ENCODE data around the gene LAMTOR2. TPM values are rescaled to one million over a fixed set of nuclear protein-coding genes. Genes with fewer than 3 reads are reported as not detected.

Gene LAMTOR2
- total and polyA plus RNA-seq, 10 of the 15 experiments (the other 5 are each of a cell fraction or from before 2014, with no cell fraction given) = 71.9 to 264 (median 97.0) TPM

DNA sequence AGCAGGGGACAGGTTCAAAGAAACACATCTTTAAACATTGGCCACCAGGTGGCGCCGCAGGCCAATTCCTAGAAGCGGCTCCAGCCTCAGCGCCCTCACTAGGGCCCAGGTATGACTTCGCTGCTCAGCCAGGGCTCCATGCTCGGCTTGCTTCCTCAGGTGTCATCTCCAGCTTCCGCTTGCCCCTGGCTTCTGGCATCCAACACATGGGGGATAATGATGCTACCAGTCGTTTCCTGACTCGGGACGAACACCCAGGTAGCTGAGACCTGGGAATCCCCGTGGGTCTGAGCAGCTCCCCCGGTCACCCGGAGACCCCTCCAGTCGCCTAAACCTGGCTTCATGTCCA lies 36.2 kb downstream of the LAMTOR2 start:
- FAIRE-seq (peak; percentile 80), ATAC-seq (peak; percentile 99), DNase-seq (ENCODE audit: low read depth, low spot score) (no peak)
- Histone ChIP-seq H3K4me1 (ENCODE audit: control insufficient read depth, insufficient read depth, low read length) (peaks cover 5% of the 10 kb centered on the region), H3K27me3 (replicated peaks in 1 of 2; ENCODE audit: control insufficient read depth in 2 of 2, insufficient read depth in 2 of 2, low read length in 1 of 2) (no peaks in the 10 kb centered on the region), H3K9ac (ENCODE audit: control insufficient read depth, insufficient read depth, low read length) (no peak overlapping the region), H3K4me3 (no peak overlapping the region), H3K79me2 (ENCODE audit: control insufficient read depth, insufficient read depth, low read length) (peaks cover 2% of the 10 kb centered on the region; the same call in 1 of the 2 replicates), H2AFZ (ENCODE audit: control insufficient read depth, low read depth, low read length) (no peak overlapping the region), H3K4me2 (ENCODE audit: control insufficient read depth, insufficient read depth) (no peak overlapping the region), H3K27ac (ENCODE audit: control insufficient read depth, insufficient read depth) (no peak overlapping the region), H3K9me3 (replicated peaks; ENCODE audit: control insufficient read depth, insufficient read depth, low read length) (no peaks in the 10 kb centered on the region), H4K20me1 (ENCODE audit: control insufficient read depth, insufficient read depth) (no peaks in the 10 kb centered on the region), H3K36me3 (ENCODE audit: control insufficient read depth in 2 of 2, insufficient read depth in 2 of 2, low read length in 1 of 2) (no peaks in the 10 kb centered on the region)
- ChIA-PET POLR2A (interaction anchor here (1.2 to 2.2 kb wide), 2 partner anchors 33 to 38 kb away, joined by 4 to 9 read pairs; no protein-coding TSS in a partner anchor), RAD21 (ENCODE audit: unreplicated experiment) (interaction anchor here (0.6 to 22.4 kb wide), 5 partner anchors 31 to 228 kb away, joined by 3 to 695 read pairs (median 11); partner anchors contain the start of gene LMNA), CTCF (interaction anchor here (0.7 to 21.5 kb wide), 19 partner anchors 9 to 295 kb away, joined by 3 to 1294 read pairs (median 4); partner anchors contain the start of genes LMNA and PMF1), SMC1A (ENCODE audit: uncharacterized antibody, unreplicated experiment) (interaction anchor here (1.0 to 23.8 kb wide), 3 partner anchors 24 to 58 kb away, joined by 3 to 874 read pairs (median 3); partner anchors contain the start of gene LMNA)
- BruUV-seq (replicated peaks) = no TSS peak
- 38% methylated on average over 14 of the region's 14 CpGs for WGBS (ENCODE audit: insufficient coverage, insufficient replicate concordance, low lambda C conversion rate, missing lambda C conversion rate)
- intact Hi-C loops (cut with micrococcal nuclease; ENCODE audit: unreplicated experiment) = loop anchor here (1.0 to 10.0 kb wide), 3 partner anchors 39 to 194 kb away; partner anchors contain the start of genes SMG5 and TMEM79
- in situ Hi-C loops (cut with MboI) = loop anchor here (5.0 kb wide), 2 partner anchors 41 to 131 kb away; no protein-coding TSS in a partner anchor
- TF ChIP-seq ATF7 (IDR thresholded peaks at IDR 0.05; ENCODE audit: low read depth) = peak; percentile 18; the same call in 1 of the 2 replicates
- no peak for TF ChIP-seq EED (IDR thresholded peaks at IDR 0.05; ENCODE audit: low read depth)
- no peak for TF ChIP-seq WRNIP1 (IDR thresholded peaks at IDR 0.05; ENCODE audit: borderline replicate concordance, low read depth, low read length)
- 0 out of 2 replicates have a peak, but pooled peaks have one; percentile 33 for TF ChIP-seq NBN (IDR thresholded peaks at IDR 0.05)
- TF ChIP-seq SMC3 (IDR thresholded peaks at IDR 0.05; ENCODE audit: borderline replicate concordance, low read length) = peak; percentile 97
- TF ChIP-seq SREBF2 (IDR thresholded peaks at IDR 0.05; ENCODE audit: low read length) = no peak
- TF ChIP-seq ZNF24 (IDR thresholded peaks at IDR 0.05) = no peak
- TF ChIP-seq TCF7 (IDR thresholded peaks at IDR 0.05; ENCODE audit: borderline replicate concordance) = no peak
- no peak for TF ChIP-seq CBX3 (IDR thresholded peaks at IDR 0.05; ENCODE audit: borderline replicate concordance, low read depth)
- TF ChIP-seq, protein P1, sequence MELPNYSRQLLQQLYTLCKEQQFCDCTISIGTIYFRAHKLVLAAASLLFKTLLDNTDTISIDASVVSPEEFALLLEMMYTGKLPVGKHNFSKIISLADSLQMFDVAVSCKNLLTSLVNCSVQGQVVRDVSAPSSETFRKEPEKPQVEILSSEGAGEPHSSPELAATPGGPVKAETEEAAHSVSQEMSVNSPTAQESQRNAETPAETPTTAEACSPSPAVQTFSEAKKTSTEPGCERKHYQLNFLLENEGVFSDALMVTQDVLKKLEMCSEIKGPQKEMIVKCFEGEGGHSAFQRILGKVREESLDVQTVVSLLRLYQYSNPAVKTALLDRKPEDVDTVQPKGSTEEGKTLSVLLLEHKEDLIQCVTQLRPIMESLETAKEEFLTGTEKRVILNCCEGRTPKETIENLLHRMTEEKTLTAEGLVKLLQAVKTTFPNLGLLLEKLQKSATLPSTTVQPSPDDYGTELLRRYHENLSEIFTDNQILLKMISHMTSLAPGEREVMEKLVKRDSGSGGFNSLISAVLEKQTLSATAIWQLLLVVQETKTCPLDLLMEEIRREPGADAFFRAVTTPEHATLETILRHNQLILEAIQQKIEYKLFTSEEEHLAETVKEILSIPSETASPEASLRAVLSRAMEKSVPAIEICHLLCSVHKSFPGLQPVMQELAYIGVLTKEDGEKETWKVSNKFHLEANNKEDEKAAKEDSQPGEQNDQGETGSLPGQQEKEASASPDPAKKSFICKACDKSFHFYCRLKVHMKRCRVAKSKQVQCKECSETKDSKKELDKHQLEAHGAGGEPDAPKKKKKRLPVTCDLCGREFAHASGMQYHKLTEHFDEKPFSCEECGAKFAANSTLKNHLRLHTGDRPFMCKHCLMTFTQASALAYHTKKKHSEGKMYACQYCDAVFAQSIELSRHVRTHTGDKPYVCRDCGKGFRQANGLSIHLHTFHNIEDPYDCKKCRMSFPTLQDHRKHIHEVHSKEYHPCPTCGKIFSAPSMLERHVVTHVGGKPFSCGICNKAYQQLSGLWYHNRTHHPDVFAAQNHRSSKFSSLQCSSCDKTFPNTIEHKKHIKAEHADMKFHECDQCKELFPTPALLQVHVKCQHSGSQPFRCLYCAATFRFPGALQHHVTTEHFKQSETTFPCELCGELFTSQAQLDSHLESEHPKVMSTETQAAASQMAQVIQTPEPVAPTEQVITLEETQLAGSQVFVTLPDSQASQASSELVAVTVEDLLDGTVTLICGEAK (IDR thresholded peaks at IDR 0.05; ENCODE audit: borderline replicate concordance) = no peak
- TF ChIP-seq JUND (IDR thresholded peaks at IDR 0.05; ENCODE audit: low read depth, low read length) = no peak
- TF ChIP-seq HDAC6 (IDR thresholded peaks at IDR 0.05; ENCODE audit: unreplicated experiment) = no peak
- peak; percentile 73 for TF ChIP-seq YY1 (IDR thresholded peaks at IDR 0.05; ENCODE audit: low read depth, low read length)
- TF ChIP-seq ZNF622 (IDR thresholded peaks at IDR 0.05) = no peak
- no peak for TF ChIP-seq SUZ12 (IDR thresholded peaks at IDR 0.05; ENCODE audit: unreplicated experiment)
- TF ChIP-seq CHD1 (IDR thresholded peaks at IDR 0.05; ENCODE audit: low read depth, low read length) = no peak
- no peak for TF ChIP-seq STAT1 (conservative IDR thresholded peaks at IDR 0.05)
- no peak for TF ChIP-seq RUNX3 (IDR thresholded peaks at IDR 0.05; ENCODE audit: low read length)
- TF ChIP-seq ZNF217 (IDR thresholded peaks at IDR 0.05) = no peak
- TF ChIP-seq, protein P2, sequence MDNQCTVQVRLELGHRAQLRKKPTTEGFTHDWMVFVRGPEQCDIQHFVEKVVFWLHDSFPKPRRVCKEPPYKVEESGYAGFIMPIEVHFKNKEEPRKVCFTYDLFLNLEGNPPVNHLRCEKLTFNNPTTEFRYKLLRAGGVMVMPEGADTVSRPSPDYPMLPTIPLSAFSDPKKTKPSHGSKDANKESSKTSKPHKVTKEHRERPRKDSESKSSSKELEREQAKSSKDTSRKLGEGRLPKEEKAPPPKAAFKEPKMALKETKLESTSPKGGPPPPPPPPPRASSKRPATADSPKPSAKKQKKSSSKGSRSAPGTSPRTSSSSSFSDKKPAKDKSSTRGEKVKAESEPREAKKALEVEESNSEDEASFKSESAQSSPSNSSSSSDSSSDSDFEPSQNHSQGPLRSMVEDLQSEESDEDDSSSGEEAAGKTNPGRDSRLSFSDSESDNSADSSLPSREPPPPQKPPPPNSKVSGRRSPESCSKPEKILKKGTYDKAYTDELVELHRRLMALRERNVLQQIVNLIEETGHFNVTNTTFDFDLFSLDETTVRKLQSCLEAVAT (IDR thresholded peaks at IDR 0.05) = no peak
- TF ChIP-seq MEF2B (IDR thresholded peaks at IDR 0.05; ENCODE audit: partially characterized antibody, poor library complexity, severe bottlenecking) = no peak
- TF ChIP-seq SP1 (IDR thresholded peaks at IDR 0.05; ENCODE audit: low read depth, low read length) = no peak
- no peak for TF ChIP-seq BCL11A (IDR thresholded peaks at IDR 0.05; ENCODE audit: low read depth, low read length)

All from GM12878 (cell line).